H1 (cell line): Measurements from ENCODE around the gene CHST12. TPM values are rescaled to one million over a fixed set of nuclear protein-coding genes. Genes with fewer than 3 reads are reported as not detected.

Experiments
- CTCF ChIA-PET: fragments of 300-600 bp; sonication (Branson Sonifier 250); formaldehyde crosslinking; loops from one replicate; lab custom pipeline; 2021; ENCODE audit not compliant: partially characterized antibody; lab: Charles Lee
- POLR2A ChIA-PET: fragments of 300-600 bp; sonication (Branson Sonifier 250); formaldehyde crosslinking; loops from one replicate; lab custom pipeline; 2021; ENCODE audit warnings: inconsistent platforms; ENCODE audit not compliant: partially characterized antibody; lab: Charles Lee
- DNase-seq, 2 experiments: peaks; one replicate each; pipeline versions ENCODE4 v3.0.0 to v3.0.0-alpha.2; 2010 to 2022; ENCODE audit warnings: low spot score in 2 of 2, low read depth in 1 of 2, mixed read lengths in 1 of 2
- FAIRE-seq: peaks from 2 replicates; lab custom pipeline; 2011; peaks lifted over from hg19 to GRCh38; lab: Jason Lieb, UNC
- H2AFZ ChIP-seq: 2 replicates; pipeline ENCODE4 v1.8.1; 2012; ENCODE audit warnings: low read length, inconsistent platforms
- H2AK5ac ChIP-seq: 2 replicates; pipeline ENCODE4 v1.6.1; 2013; ENCODE audit warnings: low read depth, low read length
- H2BK120ac ChIP-seq: replicated peaks from 2 replicates; pipeline ENCODE3; 2013; ENCODE audit warnings: low read depth, low read length, inconsistent platforms
- H2BK12ac ChIP-seq: 2 replicates; pipeline ENCODE4 v1.6.1; 2013; ENCODE audit warnings: low read depth, low read length
- H2BK15ac ChIP-seq: 2 replicates; pipeline ENCODE4 v1.6.1; 2013; ENCODE audit warnings: low read length
- H2BK20ac ChIP-seq: 2 replicates; pipeline ENCODE4 v1.6.1; 2013; ENCODE audit warnings: low read length
- H2BK5ac ChIP-seq: 2 replicates; pipeline ENCODE4 v1.6.1; 2013; ENCODE audit warnings: low read depth, low read length
- H3K14ac ChIP-seq: 2 replicates; pipeline ENCODE4 v1.6.1; 2013; ENCODE audit warnings: inconsistent platforms; ENCODE audit not compliant: insufficient read length
- H3K18ac ChIP-seq: 2 replicates; pipeline ENCODE4 v1.6.1; 2013; ENCODE audit warnings: low read length; ENCODE audit errors: extremely low read depth
- H3K23ac ChIP-seq: 2 replicates; pipeline ENCODE4 v1.6.1; 2013; ENCODE audit warnings: inconsistent platforms; ENCODE audit not compliant: insufficient read length
- H3K23me2 ChIP-seq: 2 replicates; pipeline ENCODE4 v1.6.1; 2013; ENCODE audit warnings: low read depth, low read length
- H3K27ac ChIP-seq: 2 replicates; pipeline ENCODE4 v1.6.1; 2011; ENCODE audit warnings: low read depth, low read length, inconsistent platforms
- H3K27me3 ChIP-seq, 4 experiments: replicated peaks in 1 of 4; 1 replicate in 1 of 4; 2 replicates in 3 of 4; pipeline versions ENCODE4 v1.6.1 to v1.8.1; 2011 to 2013; ENCODE audit warnings: low read length in 3 of 4, mild to moderate bottlenecking in 3 of 4, inconsistent platforms in 2 of 4, mixed read lengths in 2 of 4, moderate library complexity in 1 of 4; ENCODE audit not compliant: control insufficient read depth in 3 of 4, insufficient read depth in 3 of 4; ENCODE audit errors: extremely low read depth in 1 of 4
- H3K36me3 ChIP-seq, 4 experiments: 2 replicates each; pipeline versions ENCODE4 v1.6.1 to v1.8.1; 2011 to 2013; ENCODE audit warnings: mild to moderate bottlenecking in 4 of 4, low read length in 3 of 4, moderate library complexity in 2 of 4, control low read depth in 1 of 4, inconsistent platforms in 1 of 4; ENCODE audit not compliant: insufficient read depth in 4 of 4, control insufficient read depth in 2 of 4
- H3K4ac ChIP-seq: replicated peaks from 2 replicates; pipeline ENCODE3; 2013; ENCODE audit warnings: low read length, low read depth, mixed read lengths, inconsistent platforms; ENCODE audit not compliant: insufficient read length
- H3K4me1 ChIP-seq, 4 experiments: replicated peaks in 1 of 4; 1 replicate in 1 of 4; 2 replicates in 3 of 4; pipeline versions ENCODE4 v1.6.1 to v1.8.1; 2011 to 2013; ENCODE audit warnings: low read length in 3 of 4, inconsistent platforms in 2 of 4, mixed read lengths in 1 of 4; ENCODE audit not compliant: insufficient read depth in 4 of 4, control insufficient read depth in 3 of 4
- H3K4me2 ChIP-seq, 2 experiments: 2 replicates each; pipeline versions ENCODE4 v1.6.1 to v1.8.1; 2011 to 2013; ENCODE audit warnings: low read depth in 2 of 2, low read length in 2 of 2, control low read depth in 1 of 2, inconsistent platforms in 1 of 2, mild to moderate bottlenecking in 1 of 2; ENCODE audit not compliant: insufficient read depth in 1 of 2
- H3K4me3 ChIP-seq, 4 experiments: fragments of 200-600, 300-600 bp in 1 of 4; sonication (generic), shearing (Covaris generic), sonication (Bioruptor Twin) in 1 of 4; 2 replicates each; pipeline versions ENCODE4 v1.5.1 to v1.8.1; 2011 to 2016; ENCODE audit warnings: low read length in 4 of 4, low read depth in 3 of 4, control low read depth in 2 of 4, inconsistent platforms in 2 of 4, mild to moderate bottlenecking in 2 of 4, mixed read lengths in 1 of 4, moderate library complexity in 1 of 4; ENCODE audit not compliant: insufficient read depth in 2 of 4; ENCODE audit errors: extremely low read depth in 1 of 4
- H3K56ac ChIP-seq: replicated peaks from 2 replicates; pipeline ENCODE3; 2013; ENCODE audit warnings: low read depth, mild to moderate bottlenecking, mixed read lengths, low read length, inconsistent platforms; ENCODE audit not compliant: insufficient read length
- H3K79me1 ChIP-seq: 2 replicates; pipeline ENCODE4 v1.6.1; 2013; ENCODE audit warnings: low read depth, low read length, control low read depth
- H3K79me2 ChIP-seq, 2 experiments: 2 replicates each; pipeline versions ENCODE4 v1.6.1 to v1.8.1; 2012 to 2013; ENCODE audit warnings: low read length in 2 of 2, mild to moderate bottlenecking in 2 of 2, inconsistent platforms in 1 of 2; ENCODE audit not compliant: insufficient read depth in 2 of 2, control insufficient read depth in 1 of 2
- H3K9ac ChIP-seq, 4 experiments: replicated peaks in 1 of 4; 1 replicate in 1 of 4; 2 replicates in 3 of 4; pipeline versions ENCODE4 v1.6.1 to v1.8.1; 2011 to 2013; ENCODE audit warnings: low read depth in 3 of 4, low read length in 3 of 4, control low read depth in 2 of 4, mild to moderate bottlenecking in 2 of 4, moderate library complexity in 2 of 4, inconsistent platforms in 1 of 4; ENCODE audit errors: extremely low read depth in 1 of 4
- H3K9me3 ChIP-seq, 2 experiments: 2 replicates each; pipeline versions ENCODE4 v1.6.1 to v1.8.1; 2012 to 2013; ENCODE audit warnings: mild to moderate bottlenecking in 2 of 2, moderate library complexity in 2 of 2, control low read depth in 1 of 2, inconsistent platforms in 1 of 2, low read depth in 1 of 2, low read length in 1 of 2, mixed read lengths in 1 of 2; ENCODE audit not compliant: insufficient read depth in 2 of 2
- H4K20me1 ChIP-seq, 2 experiments: replicated peaks in 1 of 2; 2 replicates each; pipeline versions ENCODE3 to v1.8.1; 2011 to 2013; ENCODE audit warnings: inconsistent platforms in 2 of 2, low read length in 2 of 2, mild to moderate bottlenecking in 1 of 2; ENCODE audit not compliant: insufficient read depth in 2 of 2, control insufficient read depth in 1 of 2
- H4K5ac ChIP-seq: 2 replicates; pipeline ENCODE4 v1.6.1; 2013; ENCODE audit warnings: low read length, low read depth, mixed read lengths, inconsistent platforms; ENCODE audit not compliant: insufficient read length
- H4K8ac ChIP-seq: 2 replicates; pipeline ENCODE4 v1.8.0; 2013; ENCODE audit warnings: mild to moderate bottlenecking, moderate library complexity, low read length, inconsistent platforms; ENCODE audit not compliant: insufficient read depth; ENCODE audit errors: extremely low read depth
- H4K91ac ChIP-seq: replicated peaks from 2 replicates; pipeline ENCODE3; 2013; ENCODE audit warnings: low read length, mixed read lengths, inconsistent platforms; ENCODE audit not compliant: insufficient read length
- BCL11A ChIP-seq, 2 experiments: IDR thresholded peaks; one replicate each; pipeline ENCODE4 v1.6.1; 2011; ENCODE audit warnings: low read depth in 2 of 2, low read length in 2 of 2, mild to moderate bottlenecking in 2 of 2
- BRCA1 ChIP-seq: IDR thresholded peaks from 2 replicates; pipeline ENCODE4 v1.6.1; 2012; ENCODE audit warnings: low read depth, low read length, improper control_type of control experiment
- CBX5 ChIP-seq: fragments of 300-800, 300-1000 bp; sonication (generic); IDR thresholded peaks from 2 replicates; pipeline ENCODE4 v1.7.1; 2016; ENCODE audit warnings: antibody characterized with exemption, low read length, low read depth
- CHD1 ChIP-seq: IDR thresholded peaks from 2 replicates; pipeline ENCODE4 v1.6.1; 2012; ENCODE audit warnings: low read depth, low read length, improper control_type of control experiment
- GABPA ChIP-seq: IDR thresholded peaks from 2 replicates; pipeline ENCODE4 v1.6.1; 2011; ENCODE audit warnings: mild to moderate bottlenecking, low read length, moderate library complexity, borderline replicate concordance; ENCODE audit not compliant: insufficient read depth
- GTF2F1 ChIP-seq: IDR thresholded peaks from 2 replicates; pipeline ENCODE4 v1.6.1; 2012; ENCODE audit warnings: low read depth, low read length, improper control_type of control experiment, borderline replicate concordance
- NANOG ChIP-seq: IDR thresholded peaks from 2 replicates; pipeline ENCODE4 v1.6.1; 2011; ENCODE audit warnings: low read length, low read depth, mild to moderate bottlenecking, inconsistent platforms; ENCODE audit not compliant: insufficient read depth, poor library complexity, severe bottlenecking
- NRF1 ChIP-seq: IDR thresholded peaks from 2 replicates; pipeline ENCODE4 v1.6.1; 2011; ENCODE audit warnings: mild to moderate bottlenecking, low read depth, low read length, improper control_type of control experiment
- POU5F1 ChIP-seq: IDR thresholded peaks from 2 replicates; pipeline ENCODE4 v1.6.1; 2011; ENCODE audit warnings: low read depth, mild to moderate bottlenecking, low read length, moderate library complexity
- SRF ChIP-seq: IDR thresholded peaks from 2 replicates; pipeline ENCODE4 v1.6.1; 2011; ENCODE audit warnings: mild to moderate bottlenecking, low read depth, low read length, moderate library complexity
- TCF12 ChIP-seq: IDR thresholded peaks from 2 replicates; pipeline ENCODE4 v1.6.1; 2011; ENCODE audit warnings: low read depth, mild to moderate bottlenecking, low read length
- TEAD4 ChIP-seq: IDR thresholded peaks from 2 replicates; pipeline ENCODE4 v1.6.1; 2012; ENCODE audit warnings: low read depth, low read length, inconsistent platforms, mixed read lengths
- YY1 ChIP-seq: IDR thresholded peaks from 2 replicates; pipeline ENCODE4 v1.6.1; 2011; ENCODE audit warnings: low read depth, mild to moderate bottlenecking, low read length
- WGBS, 2 experiments: shearing (Covaris generic) in 1 of 2; methylation state at CpG; one replicate each; pipeline versions ENCODE4 v1.1.6 to v1.1.7; 2013 to 2015; ENCODE audit warnings: low lambda C conversion rate in 2 of 2, mixed read lengths in 2 of 2, inconsistent platforms in 1 of 2, low coverage in 1 of 2, missing lambda C conversion rate in 1 of 2; ENCODE audit not compliant: insufficient replicate concordance in 2 of 2, insufficient coverage in 1 of 2, insufficient read length in 1 of 2; ENCODE audit errors: extremely low coverage in 1 of 2, missing lambda C conversion rate in 1 of 2; 5-methylcytosine and 5-hydroxymethylcytosine counted together
- polyA plus RNA-seq, 7 experiments: library from polyadenylated mRNA; depleted of rRNA in 3 of 7; stranded (reverse) in 5 of 7; unstranded in 2 of 7; fragments of >200 nt in 5 of 7; fragments of 200-250 nt in 2 of 7; gene quantifications; 1 replicate in 5 of 7; 2 replicates in 1 of 7; 4 replicates in 1 of 7; pipeline versions ENCODE4 v1.2.1 to v1.2.3, GENCODE V29; 2011 to 2013; ENCODE audit warnings: missing spikeins in 2 of 7, mixed read lengths in 2 of 7
- total RNA-seq: library from RNA; stranded (reverse); fragmentation: NEBNext Ultra II Directional; extraction: Animal tissue kit (Norgen Biotek cat#: 25700); gene quantifications from 2 replicates; pipeline ENCODE4 v1.2.1, GENCODE V29; 2021
- TF ChIP-seq, protein P1 (sequence below): IDR thresholded peaks from 2 replicates; pipeline ENCODE4 v1.6.1; 2011; ENCODE audit warnings: low read depth, mild to moderate bottlenecking, low read length; ENCODE audit not compliant: insufficient read depth

The CHST12 gene
- total and polyA plus RNA-seq, 2 of the 8 experiments (the other 6 are each of a cell fraction or from before 2014, with no cell fraction given), result 13.4 to 24.1 TPM

DNA sequence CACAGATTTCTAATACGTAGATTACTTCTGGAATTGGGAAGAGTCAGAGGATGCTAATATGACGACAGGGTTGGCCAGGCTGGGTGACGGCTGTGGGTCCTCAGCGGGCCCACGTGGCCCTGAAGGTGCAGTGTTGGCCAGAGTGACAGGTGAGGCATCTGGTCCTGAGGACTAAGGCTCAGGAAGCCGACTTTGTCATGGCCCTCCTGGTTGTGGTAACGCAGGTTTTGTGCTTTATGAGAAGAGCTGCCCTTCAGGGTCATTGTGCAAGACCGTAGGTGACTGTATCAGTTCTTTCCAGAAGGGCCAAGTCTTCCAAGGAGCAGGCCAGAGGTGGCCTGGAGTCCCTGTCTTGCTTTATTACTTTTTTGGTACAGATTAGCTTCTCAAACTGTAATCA lies 46.2 kb upstream of the CHST12 start:
- Histone ChIP-seq H2AFZ (no peak overlapping the region), H2BK120ac (no peak overlapping the region), H3K23me2 (peaks cover 8% of the 10 kb centered on the region), H3K4ac (no peak overlapping the region), H3K4me1 (peaks cover 0 to 1% (median 0%) of the 10 kb centered on the region in 4 experiments; a peak in 4 of 7 replicates), H3K79me2 (peaks cover 54 to 86% of the 10 kb centered on the region in 2 experiments), H3K4me2 (peak overlapping the region in 1 of 2 experiments; percentile 29; a peak in 1 of 4 replicates), H3K27ac (no peak overlapping the region), H3K4me3 (no peak overlapping the region; a peak in 2 of 8 replicates), H3K14ac (no peak overlapping the region), H3K36me3 (peaks cover 9 to 30% (median 15%) of the 10 kb centered on the region in 4 experiments), H3K27me3 (no peaks in the 10 kb centered on the region), H2BK15ac (no peak overlapping the region), H2BK12ac (no peak overlapping the region), H2BK5ac (no peak overlapping the region), H3K56ac (no peak overlapping the region), H3K23ac (no peak overlapping the region), H3K9ac (no peak overlapping the region), H4K91ac (no peak overlapping the region), H4K8ac (no peak overlapping the region), H4K20me1 (peaks cover 18 to 30% of the 10 kb centered on the region in 2 experiments), H2BK20ac (no peak overlapping the region), H3K18ac (no peak overlapping the region), H3K79me1 (peaks cover 6% of the 10 kb centered on the region; the same call in 1 of the 2 replicates), H3K9me3 (no peaks in the 10 kb centered on the region), H4K5ac (no peak overlapping the region), H2AK5ac (no peak overlapping the region)
- POLR2A ChIA-PET, result interaction anchor here (0.6 to 7.6 kb wide), 8 partner anchors 9 to 126 kb away, joined by 3 to 38 read pairs (median 4); no protein-coding TSS in a partner anchor
- WGBS, 2 experiments, result 92% methylated on average over 8 of the region's 8 CpGs; no CpG with 5 or more reads in 1 of the 2 experiments
- CTCF ChIA-PET, result interaction anchor here (0.6 to 0.8 kb wide), 3 partner anchors 108 to 750 kb away, joined by 3 to 4 read pairs (median 3); no protein-coding TSS in a partner anchor
- no peak for FAIRE-seq
- DNase-seq, result no peak
- TF ChIP-seq CBX5, result no peak
- no peak for TF ChIP-seq GABPA
- TF ChIP-seq NRF1, result no peak
- no peak for TF ChIP-seq TEAD4
- no peak for TF ChIP-seq GTF2F1
- no peak for TF ChIP-seq BRCA1
- TF ChIP-seq SRF, result no peak
- no peak for TF ChIP-seq TCF12
- TF ChIP-seq POU5F1, result no peak
- TF ChIP-seq YY1, result no peak
- no peak for TF ChIP-seq CHD1
- TF ChIP-seq NANOG, result no peak
- TF ChIP-seq, protein P1, sequence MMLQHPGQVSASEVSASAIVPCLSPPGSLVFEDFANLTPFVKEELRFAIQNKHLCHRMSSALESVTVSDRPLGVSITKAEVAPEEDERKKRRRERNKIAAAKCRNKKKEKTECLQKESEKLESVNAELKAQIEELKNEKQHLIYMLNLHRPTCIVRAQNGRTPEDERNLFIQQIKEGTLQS, result no peak
- no peak for TF ChIP-seq BCL11A (IDR thresholded peaks at IDR 0.05; ENCODE audit: low read depth in 2 of 2, low read length in 2 of 2)
